GM12873 (cell line): ENCODE data around the gene MYH11.
A peak's percentile ranks its signal among the peaks of the same experiment; 100 is the strongest.

Experiments
- TF ChIP-seq, protein P1 (sequence below): IDR thresholded peaks from 2 replicates; pipeline ENCODE4 v1.5.1; 2012; ENCODE audit warnings: low read depth, mild to moderate bottlenecking, moderate library complexity, low read length, control low read depth; ENCODE audit not compliant: insufficient read depth; ENCODE audit errors: missing control alignments

MYH11 gene

DNA sequence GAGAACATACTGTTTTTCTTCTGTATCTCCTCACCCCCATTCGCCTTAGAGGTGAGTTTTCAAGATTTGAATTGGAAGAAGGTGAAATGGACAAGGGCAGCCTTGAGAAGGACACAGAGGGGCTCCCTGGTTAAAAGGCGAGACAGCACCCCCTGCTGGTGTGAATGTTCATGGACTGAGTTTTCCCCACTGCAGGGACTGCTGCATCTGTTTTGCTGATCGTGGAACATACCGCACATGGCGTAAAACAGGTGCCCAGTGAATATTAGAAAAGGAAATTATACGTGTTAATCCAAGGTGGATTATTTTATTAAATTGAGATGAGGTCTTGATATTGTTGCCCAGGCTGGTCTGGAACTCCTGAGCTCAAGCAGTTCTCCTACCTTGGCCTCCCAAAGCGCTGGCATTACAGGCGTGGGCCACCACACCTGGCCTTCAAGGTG is 152.3 kb downstream of the MYH11 start:
- TF ChIP-seq, protein P1, sequence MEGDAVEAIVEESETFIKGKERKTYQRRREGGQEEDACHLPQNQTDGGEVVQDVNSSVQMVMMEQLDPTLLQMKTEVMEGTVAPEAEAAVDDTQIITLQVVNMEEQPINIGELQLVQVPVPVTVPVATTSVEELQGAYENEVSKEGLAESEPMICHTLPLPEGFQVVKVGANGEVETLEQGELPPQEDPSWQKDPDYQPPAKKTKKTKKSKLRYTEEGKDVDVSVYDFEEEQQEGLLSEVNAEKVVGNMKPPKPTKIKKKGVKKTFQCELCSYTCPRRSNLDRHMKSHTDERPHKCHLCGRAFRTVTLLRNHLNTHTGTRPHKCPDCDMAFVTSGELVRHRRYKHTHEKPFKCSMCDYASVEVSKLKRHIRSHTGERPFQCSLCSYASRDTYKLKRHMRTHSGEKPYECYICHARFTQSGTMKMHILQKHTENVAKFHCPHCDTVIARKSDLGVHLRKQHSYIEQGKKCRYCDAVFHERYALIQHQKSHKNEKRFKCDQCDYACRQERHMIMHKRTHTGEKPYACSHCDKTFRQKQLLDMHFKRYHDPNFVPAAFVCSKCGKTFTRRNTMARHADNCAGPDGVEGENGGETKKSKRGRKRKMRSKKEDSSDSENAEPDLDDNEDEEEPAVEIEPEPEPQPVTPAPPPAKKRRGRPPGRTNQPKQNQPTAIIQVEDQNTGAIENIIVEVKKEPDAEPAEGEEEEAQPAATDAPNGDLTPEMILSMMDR: peak; percentile 80

DNA sequence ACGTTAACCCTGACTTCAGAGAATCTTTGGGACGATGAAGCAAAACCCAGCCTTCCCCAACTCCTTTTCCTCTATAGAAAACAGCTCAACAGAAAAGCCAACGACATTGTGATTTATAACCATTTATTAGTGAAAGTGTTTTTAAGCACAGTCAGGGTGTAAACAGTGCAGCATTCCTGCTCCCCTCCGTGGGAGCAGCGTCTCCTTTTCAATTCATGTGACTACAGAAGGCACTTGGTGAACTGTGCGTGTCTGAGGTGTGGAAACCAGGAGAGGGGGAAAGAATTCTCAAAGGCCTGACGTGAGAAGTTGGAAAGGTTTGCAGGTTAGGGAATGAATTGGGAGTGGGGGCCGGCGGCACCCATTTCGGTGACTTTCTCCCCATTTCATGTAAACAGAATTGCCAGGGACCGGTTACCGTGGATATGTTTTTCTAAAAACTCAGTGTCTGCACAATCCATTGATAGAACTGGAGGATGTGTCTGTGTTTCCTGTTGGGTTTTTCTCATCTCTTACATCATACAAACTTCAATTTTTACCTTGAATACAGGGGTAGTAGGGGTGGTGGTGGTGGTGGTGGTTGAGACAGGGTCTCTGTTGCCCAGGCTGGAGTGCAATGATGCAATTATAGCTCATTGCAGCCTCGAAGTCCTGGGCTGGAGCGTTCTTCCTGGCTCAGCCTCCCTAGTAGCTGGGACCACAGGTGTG is 153.6 kb downstream of the MYH11 start:
- TF ChIP-seq, protein P1: no peak

DNA sequence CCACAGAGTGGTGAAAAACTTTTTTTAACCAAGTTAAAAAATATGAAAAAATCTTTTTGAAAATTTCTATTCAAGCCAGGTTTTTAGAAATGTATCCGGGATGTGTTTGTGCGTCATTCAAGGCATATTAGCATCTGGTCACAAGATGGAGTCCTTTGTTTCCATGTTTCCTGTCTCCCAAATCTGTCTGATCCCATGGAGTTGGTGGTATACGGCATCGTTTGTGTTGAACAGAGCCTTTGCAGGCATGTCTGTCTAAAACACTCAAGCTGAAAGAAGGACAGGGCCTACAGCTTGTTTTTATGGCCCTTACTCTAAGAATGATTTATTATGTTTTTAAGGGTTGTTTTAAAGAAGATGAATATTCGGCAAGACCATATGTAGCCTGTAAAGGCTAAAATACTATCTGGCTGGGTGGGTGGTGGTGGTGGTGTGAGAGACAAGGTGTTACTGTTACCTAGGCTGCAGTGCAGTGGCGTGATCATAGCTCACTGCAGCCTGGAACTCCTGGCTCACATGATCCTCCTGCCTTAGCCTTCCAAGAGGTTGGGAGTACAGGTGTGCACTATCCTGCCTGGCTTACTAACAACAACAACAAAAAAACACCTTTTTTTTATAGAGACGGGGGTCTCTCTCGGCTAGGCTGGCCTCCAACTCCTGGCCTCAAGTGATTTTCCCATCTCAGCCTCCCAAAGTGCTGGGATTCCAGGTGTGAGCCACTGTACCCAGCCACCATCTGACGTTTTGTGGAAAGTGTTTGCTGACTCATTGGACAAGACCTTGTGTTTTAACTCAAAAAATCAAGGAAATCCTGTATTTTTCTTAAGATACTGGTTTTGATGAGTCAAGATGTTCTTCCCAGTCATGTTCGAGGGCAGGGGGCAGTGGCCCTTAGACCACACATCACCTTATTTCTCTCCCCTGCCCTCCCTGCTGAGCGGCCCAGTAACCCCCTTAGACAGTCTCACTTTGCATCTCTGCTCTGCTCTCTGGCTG is 154.6 kb downstream of the MYH11 start:
- TF ChIP-seq, protein P1: no peak

DNA sequence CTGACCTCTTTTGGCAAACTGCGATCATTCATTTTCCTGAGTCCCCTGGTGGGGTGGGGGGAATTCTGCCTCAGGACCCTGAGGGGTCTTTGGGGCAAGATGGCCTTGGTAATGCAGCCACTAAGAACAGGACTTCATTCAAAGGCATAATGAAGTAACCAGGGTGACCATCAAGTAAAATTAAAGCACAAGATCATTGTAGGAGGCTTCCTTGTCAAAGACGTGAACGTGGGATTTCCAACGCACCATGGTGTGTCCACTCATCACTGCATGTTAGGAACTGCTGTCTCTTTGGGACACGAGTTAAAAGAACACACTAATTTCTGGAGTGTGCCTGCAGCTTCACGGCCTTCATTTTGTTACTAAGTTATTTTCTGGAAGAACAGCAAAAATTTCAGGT is 155.5 kb downstream of the MYH11 start:
- TF ChIP-seq, protein P1: no peak

DNA sequence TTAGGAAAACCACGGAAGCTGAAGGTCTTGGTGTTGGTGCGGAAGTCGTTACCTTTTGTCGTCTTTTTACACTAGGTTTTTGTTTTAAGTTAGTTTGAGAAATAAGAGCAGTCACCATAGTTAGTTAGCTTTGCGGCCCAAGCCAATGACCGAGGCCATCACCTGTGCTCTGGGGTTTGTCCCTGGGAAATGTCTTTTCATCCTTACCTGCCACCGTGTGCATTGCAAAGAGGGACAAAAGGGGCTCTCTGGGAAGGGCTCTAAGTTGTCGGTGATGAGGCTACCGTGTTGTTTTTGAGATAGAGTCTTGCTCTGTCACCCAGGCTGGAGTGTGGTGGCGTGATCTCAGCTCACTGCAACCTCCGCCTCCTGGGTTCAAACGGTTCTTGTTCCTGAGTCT is 157.0 kb downstream of the MYH11 start:
- TF ChIP-seq, protein P1: no peak

DNA sequence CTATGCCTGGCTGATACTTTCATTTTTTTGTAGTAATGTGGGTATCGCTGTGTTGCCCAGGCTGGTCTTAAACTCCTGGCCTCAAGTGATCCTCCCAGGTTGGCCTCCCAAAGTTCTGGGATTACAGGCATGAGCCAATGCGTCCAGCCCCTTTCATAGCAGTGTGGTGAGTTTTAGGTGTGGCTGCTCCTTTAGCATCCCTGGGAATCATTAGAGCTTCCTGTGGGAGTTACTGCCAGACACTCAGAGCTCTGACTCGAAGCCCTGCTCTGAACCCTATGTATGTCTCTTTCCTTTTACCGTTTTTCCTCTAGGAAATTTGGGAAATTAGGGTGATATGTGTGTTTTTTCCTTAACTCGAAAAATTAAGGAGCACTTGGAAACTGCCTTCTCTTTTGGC is 162.3 kb downstream of the MYH11 start:
- TF ChIP-seq, protein P1: no peak

DNA sequence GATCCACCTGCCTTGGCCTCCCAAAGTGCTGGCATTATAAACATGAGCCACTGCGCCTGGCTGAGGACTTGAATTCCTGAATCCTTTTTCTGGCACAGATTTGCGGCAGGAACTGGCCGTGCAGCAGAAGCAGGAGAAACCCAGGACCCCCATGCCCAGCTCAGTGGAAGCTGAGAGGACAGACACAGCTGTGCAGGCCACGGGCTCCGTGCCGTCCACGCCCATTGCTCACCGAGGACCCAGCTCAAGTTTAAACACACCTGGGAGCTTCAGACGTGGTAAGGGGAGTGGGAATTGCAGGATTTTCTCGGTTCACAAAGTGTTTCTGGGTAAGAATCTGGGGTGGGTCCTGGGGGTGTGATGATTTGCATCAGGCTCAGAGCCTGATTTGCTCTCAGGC is 165.8 kb downstream of the MYH11 start:
- TF ChIP-seq, protein P1: no peak
